HG02943 (cell line): Measurements from ENCODE around the gene MGMT.
A peak's percentile ranks its signal among the peaks of the same experiment; 100 is the strongest.

Experiments used
- ATAC-seq: cut with Tn5 transposase; IDR thresholded peaks from one replicate; pipeline ENCODE4 v1.9.1; 2021; ENCODE audit warnings: mild to moderate bottlenecking, low read depth, moderate library complexity; ENCODE audit not compliant: unreplicated experiment

MGMT gene

GRCh38 chr10:129491123-129491734, 24.2 kb downstream of the MGMT start:
- no peak for ATAC-seq

- no peak for ATAC-seq
These were observed 27.1 kb downstream of the MGMT start for GRCh38 chr10:129494176-129494575.

- no peak for ATAC-seq
These were observed 27.7 kb downstream of the MGMT start for GRCh38 chr10:129494740-129495139.

GRCh38 chr10:129495256-129495655, 28.2 kb downstream of the MGMT start:
- no peak for ATAC-seq

GRCh38 chr10:129495698-129496097, 28.7 kb downstream of the MGMT start:
- ATAC-seq = no peak

- no peak for ATAC-seq
These were observed 30.0 kb downstream of the MGMT start for GRCh38 chr10:129497013-129497412.

- no peak for ATAC-seq
These were observed 31.6 kb downstream of the MGMT start for GRCh38 chr10:129498680-129499079.

GRCh38 chr10:129500617-129501339, 33.7 kb downstream of the MGMT start:
- no peak for ATAC-seq

- ATAC-seq = peak; percentile 84
These were observed 34.8 kb downstream of the MGMT start for GRCh38 chr10:129501652-129502436.

GRCh38 chr10:129502448-129502847, 35.4 kb downstream of the MGMT start:
- no peak for ATAC-seq

- ATAC-seq = no peak
These were observed 38.5 kb downstream of the MGMT start for GRCh38 chr10:129505500-129506075.

GRCh38 chr10:129506101-129506797, 39.2 kb downstream of the MGMT start:
- no peak for ATAC-seq

- no peak for ATAC-seq
These were observed 40.3 kb downstream of the MGMT start for GRCh38 chr10:129507216-129507889.

- ATAC-seq = no peak
These were observed 42.1 kb downstream of the MGMT start for GRCh38 chr10:129509155-129509554.

GRCh38 chr10:129509835-129510234, 42.8 kb downstream of the MGMT start:
- ATAC-seq = no peak

GRCh38 chr10:129511086-129511485, 44.0 kb downstream of the MGMT start:
- no peak for ATAC-seq

GRCh38 chr10:129511758-129512157, 44.7 kb downstream of the MGMT start:
- ATAC-seq = no peak

- no peak for ATAC-seq
These were observed 46.3 kb downstream of the MGMT start for GRCh38 chr10:129513312-129513711.

GRCh38 chr10:129514568-129515451, 47.8 kb downstream of the MGMT start:
- ATAC-seq = no peak
